IPS DF 4.7 (cell line): ENCODE data around the gene KRT15.

Experiments used
- DNase-seq: peaks from one replicate; pipeline ENCODE4 v3.0.0-alpha.2; 2013; ENCODE audit warnings: low spot score; ENCODE audit errors: extremely low read depth

Gene KRT15

GRCh38 chr17:41505809-41506767 lies 12.6 kb downstream of the KRT15 start:
- no peak for DNase-seq

DNA sequence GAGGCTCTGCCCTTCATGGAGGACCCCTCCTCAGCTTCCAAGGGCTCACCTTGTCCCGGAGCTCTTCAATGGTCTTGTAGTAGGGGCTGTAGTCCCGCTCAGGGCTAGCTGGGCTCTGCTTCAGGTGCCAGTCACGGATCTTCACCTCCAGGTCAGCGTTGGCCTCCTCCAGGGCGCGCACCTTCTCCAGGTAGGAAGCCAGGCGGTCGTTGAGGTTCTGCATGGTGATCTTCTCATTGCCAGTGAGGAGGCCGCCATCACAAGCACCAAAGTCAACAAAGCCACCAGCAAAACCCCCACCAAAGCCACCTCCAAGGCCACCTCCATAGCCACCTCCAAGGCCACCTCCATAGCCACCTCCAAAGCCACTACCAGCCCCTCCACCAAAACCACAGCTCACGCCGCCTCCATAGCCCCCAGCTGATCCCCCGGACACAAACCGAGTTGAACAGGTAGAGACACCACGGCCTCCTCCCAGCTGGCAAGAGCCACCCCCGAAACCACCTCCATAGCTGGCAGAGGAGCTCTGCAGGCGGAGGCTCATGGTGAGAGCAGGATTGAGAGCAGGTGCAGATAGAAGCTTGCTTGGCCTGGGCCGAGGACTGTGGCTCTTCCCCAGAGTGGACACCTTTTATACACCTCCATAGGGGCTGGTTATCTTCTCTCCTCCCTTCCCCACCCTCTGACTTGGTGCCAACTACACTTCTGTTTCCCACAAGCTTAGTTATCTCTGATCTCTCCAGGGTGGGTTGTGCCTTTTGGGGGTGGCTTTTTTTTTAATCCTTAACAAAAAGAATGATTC lies 13.5 kb downstream of the KRT15 start, which contains the start of gene KRT13:
KRT13 (minus strand) TSS at position 606 of the 802 bp plus-strand sequence; CDS start at position 544, 62 bp downstream.
- no peak for DNase-seq

DNA sequence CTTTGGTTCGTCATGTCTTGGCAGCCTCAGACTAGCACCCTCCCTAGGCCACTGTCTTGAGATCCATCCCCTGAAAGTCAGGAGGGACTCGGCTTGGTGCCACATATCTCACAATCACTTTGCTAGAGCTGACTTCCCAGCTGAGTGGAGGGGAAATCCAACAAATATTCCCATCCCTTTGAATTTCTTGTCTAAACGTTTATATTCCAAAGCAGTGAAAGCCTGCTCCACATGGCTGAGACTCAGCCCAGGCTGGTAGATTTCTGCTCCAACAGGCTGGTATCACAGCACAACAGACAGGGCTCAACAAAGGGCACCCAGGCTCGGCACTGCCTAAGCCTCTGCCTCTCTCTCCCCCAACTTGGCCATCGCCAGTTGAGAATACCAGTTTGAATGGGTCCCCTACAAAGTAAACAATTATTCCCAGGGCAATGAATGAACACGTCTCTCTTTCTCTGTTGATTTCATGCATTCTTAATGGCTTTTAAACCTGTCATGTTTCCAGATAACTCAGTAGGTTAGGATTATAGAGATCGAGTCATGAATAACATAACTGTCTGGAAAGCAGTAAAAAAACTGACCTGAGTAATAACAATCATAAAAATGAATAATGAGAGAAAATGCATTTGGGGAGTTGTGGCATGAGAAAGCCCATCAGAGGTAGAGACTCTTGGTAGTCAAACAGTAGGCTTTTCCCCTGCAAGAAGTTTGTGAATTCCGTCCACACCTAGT lies 14.3 kb downstream of the KRT15 start:
- no peak for DNase-seq

DNA sequence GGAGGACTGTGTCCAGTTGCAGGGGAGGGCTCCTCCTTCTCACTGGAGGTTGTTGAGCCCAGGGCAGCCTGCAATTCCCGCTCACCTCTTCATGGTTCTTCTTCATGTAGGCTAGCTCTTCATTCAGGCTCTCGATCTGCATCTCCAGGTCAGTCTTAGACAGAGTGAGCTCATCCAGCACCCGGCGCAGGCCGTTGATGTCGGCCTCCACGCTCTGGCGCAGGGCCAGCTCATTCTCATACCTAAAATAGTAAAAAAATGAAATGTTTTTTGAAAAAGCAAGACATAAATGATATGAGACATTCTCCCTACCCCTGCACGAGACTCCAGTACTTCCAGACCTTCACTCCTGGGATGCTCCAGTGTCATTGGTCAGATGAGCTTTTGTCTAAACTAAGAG lies 15.5 kb downstream of the KRT15 start:
- DNase-seq, result no peak

DNA sequence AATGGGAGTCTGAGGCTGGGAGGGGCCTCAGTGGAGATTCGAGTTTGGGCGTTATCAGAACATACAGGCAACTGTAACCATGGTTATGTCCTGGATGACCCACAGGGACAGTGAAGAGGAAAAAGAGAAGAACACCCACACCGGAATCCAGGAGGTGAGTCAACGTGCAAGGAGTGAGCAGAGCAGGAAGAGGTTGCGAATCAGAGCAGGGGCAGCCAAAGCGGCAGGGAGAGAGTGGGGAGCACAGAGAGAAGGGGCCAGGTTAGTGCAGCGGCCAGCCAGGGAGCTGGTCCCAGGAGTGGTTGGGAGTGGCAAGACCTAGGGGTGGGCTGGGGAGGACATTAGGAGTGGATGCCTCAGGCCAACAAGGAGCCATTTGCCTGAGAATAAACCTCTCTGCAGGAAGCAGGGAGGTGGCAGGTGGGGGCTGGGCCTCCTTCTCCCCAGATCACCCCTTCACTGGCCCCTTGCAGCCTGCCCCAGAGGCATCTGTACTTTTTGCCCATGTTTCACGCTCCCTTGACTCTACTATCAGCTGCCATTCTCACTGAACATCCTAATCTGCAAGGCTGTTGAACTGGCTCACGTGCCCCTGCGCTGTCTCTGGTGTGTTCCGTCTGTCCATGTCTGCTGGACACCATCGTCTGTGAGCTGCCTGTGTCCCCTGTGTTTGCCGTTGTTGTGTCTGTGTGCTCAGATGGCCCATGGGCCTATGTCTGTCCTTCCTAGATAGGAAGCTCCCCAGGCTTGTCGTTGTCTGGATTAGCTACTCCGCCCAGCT lies 18.4 kb downstream of the KRT15 start:
- no peak for DNase-seq

DNA sequence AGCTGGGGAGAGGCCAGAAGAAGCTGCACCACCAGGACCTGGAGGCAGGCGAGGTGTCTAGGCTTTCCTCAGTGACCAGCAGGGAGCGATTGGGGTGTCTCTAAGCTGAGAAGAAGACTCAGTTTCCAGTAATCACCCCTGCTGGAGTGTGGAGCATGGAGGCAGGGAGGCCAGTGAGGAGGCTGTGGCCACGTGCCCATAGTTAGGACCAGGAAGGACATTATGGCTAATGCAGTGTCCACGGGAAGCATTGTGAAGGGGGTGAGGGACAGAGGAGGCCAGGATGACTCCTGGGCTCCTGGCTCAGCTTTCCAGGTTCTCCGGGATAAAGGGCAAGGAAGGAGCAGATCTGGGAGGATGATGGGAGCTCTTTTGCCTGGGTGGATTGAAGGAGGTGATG lies 19.0 kb downstream of the KRT15 start:
- DNase-seq, result no peak

- DNase-seq, result no peak
Measured at GRCh38 chr17:41498276-41498675, 20.4 kb downstream of the KRT15 start.

GRCh38 chr17:41496803-41497484 lies 21.7 kb downstream of the KRT15 start:
- DNase-seq, result no peak

DNA sequence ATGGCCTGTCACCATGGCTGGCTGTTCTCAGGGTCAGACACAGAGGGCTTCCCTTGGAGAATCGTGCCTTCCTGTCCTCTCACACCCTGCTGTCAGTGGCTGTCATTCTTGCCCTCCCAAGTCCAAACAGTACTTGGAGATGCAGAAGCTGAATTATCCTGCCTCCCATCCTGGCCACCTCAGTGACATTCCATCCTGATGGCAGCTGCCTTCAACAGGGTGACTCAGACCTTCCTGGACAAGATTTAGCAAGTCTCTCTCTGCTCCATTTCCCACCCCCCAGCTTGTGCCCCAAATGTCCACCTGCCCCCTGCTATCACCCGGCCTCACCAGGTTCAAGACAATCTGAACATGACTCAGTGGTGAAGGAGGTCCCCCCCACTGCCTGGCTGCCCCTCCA lies 24.2 kb downstream of the KRT15 start:
- no peak for DNase-seq

DNA sequence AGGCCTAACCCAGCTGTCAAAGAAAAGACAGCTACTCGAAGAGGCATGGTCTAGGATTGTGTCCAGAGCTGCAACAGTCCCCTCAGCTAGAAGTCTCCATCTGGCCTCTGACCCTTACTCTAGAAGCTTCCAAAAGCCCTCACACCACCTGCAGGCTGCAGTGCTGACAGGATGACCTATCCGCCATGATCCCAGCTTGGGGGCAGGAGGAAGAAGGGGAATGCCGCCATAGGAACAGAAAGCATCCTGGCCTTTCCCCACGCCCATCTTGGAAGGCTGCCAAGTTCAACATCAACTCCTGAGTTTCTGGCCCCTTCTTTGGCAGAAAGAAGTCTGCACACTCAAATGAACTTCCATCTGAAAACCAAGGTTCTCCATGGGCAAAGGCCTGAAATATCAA lies 25.9 kb downstream of the KRT15 start:
- DNase-seq, result no peak

DNA sequence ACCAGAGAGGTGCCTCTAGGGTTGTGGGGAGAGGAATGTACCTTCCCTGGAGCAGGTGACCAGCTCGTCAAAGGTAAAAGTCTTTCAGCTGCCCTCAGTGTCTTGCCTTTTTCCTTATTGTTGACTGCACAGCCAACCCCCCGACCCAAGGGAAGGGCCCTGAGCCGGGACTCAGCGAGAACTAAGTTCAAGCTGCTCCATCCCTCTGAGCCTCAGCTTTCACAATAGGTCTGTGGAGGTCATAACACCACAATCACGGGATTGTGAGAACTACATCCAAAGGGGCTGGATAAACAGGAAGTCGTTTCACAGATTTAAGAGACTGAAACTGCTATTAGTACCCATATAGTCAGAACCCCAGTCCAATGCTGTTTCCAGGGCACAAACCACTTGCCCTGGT lies 26.3 kb downstream of the KRT15 start:
- DNase-seq, result no peak

- no peak for DNase-seq
Measured at GRCh38 chr17:41491476-41491875, 27.2 kb downstream of the KRT15 start.

- no peak for DNase-seq
Measured at GRCh38 chr17:41490000-41490990, 28.4 kb downstream of the KRT15 start.

GRCh38 chr17:41489531-41489930 lies 29.2 kb downstream of the KRT15 start, which contains the start of gene KRT36:
KRT36 (minus strand) TSS chr17:41489910; CDS start chr17:41489864, 46 bp downstream.
- DNase-seq, result no peak

- DNase-seq, result peak; percentile 49
Measured at GRCh38 chr17:41486809-41487530, 31.7 kb downstream of the KRT15 start.

DNA sequence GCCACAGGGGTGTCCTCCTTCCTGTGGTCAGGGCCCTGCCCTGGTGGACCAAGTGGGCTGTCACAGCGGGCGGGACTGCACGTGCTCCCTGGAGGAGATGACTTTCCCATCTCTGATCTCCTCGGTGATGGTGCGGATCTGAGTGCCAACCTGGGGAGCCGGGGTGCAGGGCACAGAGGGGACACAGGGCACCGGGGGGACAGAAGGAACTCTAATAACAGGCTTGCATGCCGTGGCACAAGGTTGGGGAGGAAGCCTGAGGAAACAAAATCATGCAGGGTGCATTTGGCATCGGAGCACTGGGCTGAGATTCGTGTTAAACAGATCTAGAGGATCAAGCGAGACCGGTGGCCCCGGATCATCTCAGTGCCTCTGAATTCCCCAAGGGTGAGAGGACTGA lies 32.4 kb downstream of the KRT15 start:
- no peak for DNase-seq

DNA sequence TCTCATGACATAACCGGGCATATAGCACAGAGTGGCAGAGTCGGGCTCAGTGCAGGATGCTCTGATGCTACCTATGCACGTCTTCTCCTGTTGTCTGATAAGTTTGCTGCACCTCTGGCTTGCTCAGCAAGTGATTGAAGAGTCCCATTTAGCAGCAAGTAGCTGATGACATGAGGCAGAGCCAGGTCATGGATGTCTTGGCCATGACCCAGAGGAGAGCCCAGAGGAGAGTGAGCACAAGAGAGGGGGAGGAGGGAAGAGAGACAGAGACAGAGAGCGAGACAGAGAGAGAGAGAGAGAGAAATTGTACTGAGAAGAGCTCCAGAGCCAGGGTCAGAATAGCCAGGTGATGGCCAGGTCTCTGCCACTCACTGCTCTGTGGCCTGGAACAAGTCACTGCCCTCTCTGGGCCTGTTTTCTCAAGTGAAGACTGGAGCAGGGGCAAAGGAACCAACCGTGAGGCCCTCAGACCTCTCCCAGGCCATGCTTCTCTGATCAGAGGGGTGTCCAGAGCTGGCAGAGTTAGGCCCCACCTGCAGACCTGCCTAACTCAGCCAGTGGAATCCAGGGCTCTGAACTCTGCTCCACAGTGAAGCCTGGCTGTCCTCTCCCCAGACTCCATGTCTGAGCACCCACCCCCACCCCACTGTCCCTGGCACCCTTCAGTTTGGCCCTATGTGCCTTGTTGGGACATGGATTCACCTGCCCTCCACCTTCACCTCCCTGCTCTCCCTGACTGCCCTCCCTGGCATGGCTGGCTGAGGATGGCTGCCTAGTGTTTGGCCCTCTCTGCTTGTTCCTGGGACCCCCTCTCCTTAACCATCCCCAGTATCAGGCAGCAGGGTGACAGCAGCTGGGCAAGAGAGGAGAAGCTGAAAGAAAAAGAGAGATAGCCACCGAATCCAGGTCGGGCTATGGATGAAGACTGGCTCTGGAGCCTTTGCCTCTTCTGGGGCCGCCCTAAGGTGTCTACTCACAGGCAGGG lies 33.5 kb downstream of the KRT15 start:
- DNase-seq, result no peak
